ENCODE results near the gene IGF2BP3.
"Not testable (repeated sequence)": the region's sequence is repeated elsewhere in the genome, so short reads cannot be mapped to it uniquely, and the experiment has no call there.

Gene IGF2BP3

GRCh38 chr7:23419845-23420244 is 50.4 kb downstream of the IGF2BP3 start:
- DNase-seq, result no peak

- DNase-seq, result no peak
Measured at GRCh38 chr7:23419160-23419559, 51.1 kb downstream of the IGF2BP3 start.

DNA sequence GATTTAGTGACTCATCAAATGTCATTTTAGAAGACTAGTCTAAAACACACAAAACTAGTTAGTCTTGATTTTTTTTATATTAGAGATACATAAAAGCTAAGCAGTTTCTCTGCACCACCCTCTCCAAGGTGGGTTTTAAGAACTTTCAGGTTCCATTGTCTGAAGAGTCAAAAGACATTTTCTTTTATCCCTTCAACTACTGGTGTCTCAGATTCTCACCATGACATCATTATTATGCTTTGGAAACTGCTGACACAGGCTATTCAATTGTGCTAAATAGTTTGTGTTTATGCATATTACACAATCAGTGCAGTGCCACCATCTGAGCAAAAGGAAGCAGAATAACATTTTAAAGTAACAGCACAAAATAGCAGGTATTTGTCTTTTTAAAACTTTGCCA is 52.2 kb downstream of the IGF2BP3 start:
- DNase-seq, result no peak

DNA sequence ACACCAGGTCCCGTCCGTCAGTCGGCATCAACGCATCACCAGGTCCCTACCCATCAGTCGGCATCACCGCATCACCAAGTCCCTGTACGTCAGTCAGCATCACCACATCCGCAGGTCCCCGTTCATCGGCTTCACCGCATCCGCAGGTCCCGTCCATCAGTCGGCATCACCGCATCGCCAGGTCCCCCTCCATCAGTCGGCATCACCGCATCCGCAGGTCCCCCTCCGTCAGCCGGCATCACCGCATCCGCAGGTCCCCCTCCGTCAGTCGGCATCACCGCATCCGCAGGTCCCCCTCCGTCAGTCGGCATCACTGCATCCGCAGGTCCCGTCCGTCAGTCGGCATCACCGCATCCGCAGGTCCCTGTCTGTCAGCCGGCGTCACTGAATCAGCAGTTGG is 55.1 kb downstream of the IGF2BP3 start:
- no peak for DNase-seq

DNA sequence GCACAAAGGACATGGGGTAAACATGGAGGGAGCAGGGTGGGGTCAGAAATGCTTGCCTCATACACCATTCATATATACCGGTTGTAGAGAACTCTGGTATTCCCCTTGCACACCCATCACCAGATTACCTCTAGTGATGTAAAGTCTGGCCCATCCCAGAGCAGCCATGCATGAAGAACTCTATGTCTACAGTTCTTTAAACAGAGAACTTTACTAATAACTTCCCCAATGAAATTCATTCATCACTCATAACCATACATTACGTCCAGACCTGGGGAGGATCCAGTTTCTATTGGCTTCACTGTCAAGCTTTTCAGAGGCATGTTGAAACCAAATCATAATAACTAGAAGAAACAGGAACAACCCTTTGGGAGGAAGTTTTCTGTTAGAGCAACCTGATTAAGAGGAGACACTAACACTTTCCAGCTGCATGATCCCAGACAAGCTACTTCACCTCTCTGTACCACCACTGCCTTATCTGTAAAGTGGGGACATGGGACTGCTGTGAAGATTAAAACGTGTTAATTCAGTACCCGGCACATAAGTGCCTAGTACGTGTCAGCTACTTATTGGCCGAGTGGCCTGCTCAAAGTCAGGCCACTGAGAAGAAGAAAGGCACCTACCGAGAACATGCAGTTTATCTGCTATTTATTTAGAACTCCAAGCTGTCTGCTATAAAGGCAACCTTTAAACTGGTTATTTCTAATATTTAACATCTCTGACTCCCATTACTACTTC is 59.7 kb downstream of the IGF2BP3 start:
- DNase-seq, result no peak

GRCh38 chr7:23406564-23406963 is 63.7 kb downstream of the IGF2BP3 start:
- not testable (repeated sequence) for DNase-seq

GRCh38 chr7:23405240-23405618 is 65.1 kb downstream of the IGF2BP3 start:
- DNase-seq, result no peak

DNA sequence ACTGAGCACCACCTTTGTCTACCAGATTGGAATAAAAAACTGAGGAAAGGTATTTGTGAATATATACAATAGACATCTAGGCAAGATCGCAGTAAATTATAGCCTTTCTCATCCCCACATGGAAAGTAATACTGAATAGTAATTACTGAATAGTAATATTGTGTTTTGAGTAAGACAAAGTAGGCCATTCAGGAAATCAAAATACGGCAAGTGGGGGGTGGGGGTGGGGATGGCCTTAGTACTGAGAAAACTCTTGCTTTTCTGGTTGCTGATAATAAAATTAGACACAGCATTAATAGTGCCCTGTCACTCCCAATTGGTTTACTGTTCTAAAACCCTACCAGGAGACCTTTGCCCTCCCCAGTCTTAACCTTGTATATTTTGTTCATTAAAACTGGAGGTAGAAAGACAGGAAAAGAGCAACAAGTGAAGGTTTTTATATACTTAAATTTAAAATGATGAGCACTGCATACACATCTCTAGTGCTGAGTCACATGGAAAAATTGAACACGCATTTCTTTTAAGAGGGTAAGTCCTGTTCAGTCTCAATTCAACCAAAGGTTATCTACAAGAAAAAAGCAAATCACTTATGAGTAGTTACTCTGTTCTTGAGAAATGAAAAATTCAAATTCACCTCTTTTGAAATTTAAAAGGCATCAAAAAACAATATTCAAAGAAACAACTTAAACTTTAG is 65.6 kb downstream of the IGF2BP3 start:
- peak; percentile 9 for DNase-seq

GRCh38 chr7:23403970-23404369 is 66.3 kb downstream of the IGF2BP3 start:
- DNase-seq, result no peak

GRCh38 chr7:23398090-23398489 is 72.2 kb downstream of the IGF2BP3 start:
- DNase-seq, result not testable (repeated sequence)

DNA sequence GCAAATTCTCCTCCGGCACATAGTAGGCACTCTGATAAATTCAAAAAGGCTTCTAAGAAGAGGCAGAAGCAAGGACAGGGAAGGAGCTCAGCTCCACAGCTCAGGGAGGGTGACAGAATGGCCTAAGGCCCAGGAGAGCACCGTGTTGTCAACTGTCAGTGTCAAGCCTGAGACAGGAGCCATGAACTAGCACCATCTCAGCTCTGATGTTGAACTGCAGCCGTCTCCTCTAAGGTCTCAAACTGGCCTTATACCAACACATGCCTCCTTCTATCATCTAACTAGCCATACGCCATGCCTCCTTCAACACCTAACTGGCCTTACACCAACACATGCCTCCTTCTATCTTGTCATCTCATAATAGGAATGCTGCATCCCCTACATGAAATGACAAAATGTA is 73.0 kb downstream of the IGF2BP3 start:
- DNase-seq, result no peak

GRCh38 chr7:23396222-23397015 is 73.9 kb downstream of the IGF2BP3 start:
- no peak for DNase-seq

DNA sequence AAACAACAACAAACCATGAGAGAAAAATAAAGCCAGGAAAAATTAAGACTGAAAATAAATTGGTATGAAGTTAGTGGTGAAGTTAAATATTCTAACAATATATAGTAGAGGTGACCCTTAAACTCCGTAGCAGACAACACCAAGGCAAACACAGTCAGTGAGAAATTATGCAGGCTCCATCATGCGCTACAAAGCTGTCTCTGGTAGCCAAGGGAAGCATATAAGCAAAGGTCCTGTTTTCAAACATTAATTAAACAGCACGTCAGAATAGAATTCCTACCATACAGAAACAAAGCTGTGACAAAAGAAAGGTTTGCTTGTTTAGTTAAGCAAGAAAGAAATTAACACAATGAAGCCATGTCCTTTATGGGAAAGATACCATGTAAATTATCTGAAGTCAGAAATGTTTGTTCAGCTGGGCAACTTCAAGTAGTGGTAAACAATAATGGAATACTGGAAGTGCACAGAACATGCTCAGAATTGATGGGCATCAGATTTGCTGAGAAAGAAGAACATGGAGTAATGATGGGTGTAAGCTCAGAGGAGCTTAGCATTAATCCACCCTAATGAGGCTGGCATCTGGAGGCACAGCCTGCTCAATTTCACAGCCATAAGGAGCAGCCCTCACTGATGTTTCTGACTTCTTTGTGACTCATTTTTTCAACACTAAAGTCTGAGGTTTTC is 75.7 kb downstream of the IGF2BP3 start:
- no peak for DNase-seq

DNA sequence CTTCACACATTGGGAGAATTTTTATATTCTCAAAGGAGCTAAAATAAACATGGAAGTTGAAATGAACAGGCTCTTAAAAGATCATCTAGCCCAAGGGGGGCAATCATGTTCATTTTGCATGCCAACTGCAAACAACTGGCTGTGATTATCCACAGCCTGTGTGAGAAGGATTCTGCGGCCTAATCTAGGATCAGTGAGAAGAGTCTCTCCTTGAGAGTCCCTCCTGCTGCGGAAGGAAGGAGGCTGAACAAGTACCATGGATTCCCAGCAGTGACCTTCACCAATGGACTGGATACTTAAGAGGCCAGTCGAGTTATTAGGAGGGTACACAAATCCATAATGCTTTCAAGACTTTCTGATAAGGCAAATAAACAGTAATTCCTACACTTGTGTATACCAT is 76.7 kb downstream of the IGF2BP3 start:
- no peak for DNase-seq

- DNase-seq, result no peak
Measured at GRCh38 chr7:23389701-23390100, 80.6 kb downstream of the IGF2BP3 start.

DNA sequence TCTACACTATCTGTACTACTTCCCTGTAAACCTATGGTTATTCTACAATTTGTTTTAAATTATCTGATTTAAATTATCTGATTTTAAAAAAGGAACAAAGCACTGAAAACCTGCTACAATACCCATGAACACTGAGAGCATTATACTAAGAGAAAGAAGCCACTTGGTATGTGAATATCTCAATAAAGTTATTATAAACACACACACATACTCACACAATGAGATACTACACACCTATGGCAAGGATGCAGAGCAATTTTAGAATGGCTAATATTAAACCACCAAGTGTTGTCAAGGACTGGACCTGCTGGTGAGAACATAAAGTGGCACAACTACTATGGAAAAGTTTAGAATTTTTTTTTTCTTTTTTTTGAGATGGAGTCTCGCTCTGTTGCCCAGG is 82.7 kb downstream of the IGF2BP3 start:
- no peak for DNase-seq

GRCh38 chr7:23385140-23385539 is 85.2 kb downstream of the IGF2BP3 start:
- no peak for DNase-seq

DNA sequence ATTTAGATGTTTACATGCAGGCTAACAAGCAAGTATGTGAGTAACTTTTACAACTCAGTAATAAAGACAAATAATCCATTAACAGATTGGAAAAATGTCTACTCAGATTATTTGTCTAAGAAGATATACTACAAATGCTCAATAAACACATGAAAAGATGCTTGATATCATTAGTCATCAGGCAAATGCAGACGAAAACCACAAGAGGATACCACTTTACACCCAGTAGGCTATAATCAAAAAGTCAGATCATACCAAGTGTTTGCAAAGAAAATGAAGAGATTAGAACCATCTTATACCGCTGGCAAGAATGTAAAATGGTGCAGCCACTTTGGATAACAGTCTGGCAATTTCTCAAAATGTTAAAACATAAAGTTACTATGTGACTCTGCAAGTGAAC is 87.1 kb downstream of the IGF2BP3 start:
- no peak for DNase-seq

DNA sequence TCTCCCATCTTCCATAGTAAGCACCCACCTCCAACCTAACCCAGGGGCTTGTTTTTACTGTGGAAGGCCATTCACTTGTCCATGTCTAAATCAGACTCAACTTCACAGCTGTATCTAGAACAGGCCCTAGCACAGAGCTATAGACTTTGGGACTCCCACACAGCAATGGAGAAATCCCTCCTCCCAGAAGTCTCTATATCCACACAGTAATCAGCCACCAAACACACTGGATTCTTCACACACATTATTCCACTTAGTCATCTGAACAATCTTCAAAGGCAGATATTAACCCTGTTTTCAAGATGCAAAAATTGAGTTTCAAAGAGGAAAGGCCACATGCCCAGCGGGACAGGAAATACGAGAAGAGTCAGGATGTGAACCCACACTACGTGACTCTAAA is 89.3 kb downstream of the IGF2BP3 start:
- DNase-seq, result no peak

GRCh38 chr7:23380556-23380955 is 89.7 kb downstream of the IGF2BP3 start:
- DNase-seq, result no peak

DNA sequence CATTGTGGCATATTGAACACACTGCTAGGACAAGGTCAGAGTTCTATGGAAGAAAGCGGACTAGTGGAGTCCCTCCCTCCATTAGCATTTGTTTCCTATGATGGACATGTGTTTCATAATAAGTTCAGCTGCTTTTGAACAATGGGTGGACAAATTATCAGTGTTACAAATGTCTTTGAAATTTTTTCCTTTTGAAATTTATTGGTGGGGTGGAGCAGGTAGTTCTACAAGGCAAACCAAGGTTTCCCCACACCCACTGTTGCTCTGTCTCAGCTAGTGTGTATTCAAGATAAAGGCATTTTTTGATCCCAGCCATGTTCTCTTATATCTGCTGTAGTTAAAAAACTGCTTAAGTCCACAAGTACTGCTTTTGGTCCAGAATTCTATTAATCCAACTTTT is 91.3 kb downstream of the IGF2BP3 start:
- DNase-seq, result no peak

GRCh38 chr7:23377134-23377533 is 93.2 kb downstream of the IGF2BP3 start:
- no peak for DNase-seq
